Umbilical cord (tissue), 2 donors: ENCODE results near the gene EIF4EBP2. TPM values are rescaled to one million over a fixed set of nuclear protein-coding genes. Genes with fewer than 3 reads are reported as not detected.
A peak's percentile ranks its signal among the peaks of the same experiment; 100 is the strongest.

Experiments
- DNase-seq: peaks from one replicate; pipeline ENCODE4 v3.0.0-alpha.2; 2015; ENCODE audit warnings: low spot score
- total RNA-seq: library from RNA; depleted of rRNA; stranded (reverse); fragments of >200 nt; gene quantifications from one replicate; pipeline ENCODE4 v1.2.3, GENCODE V29; 2014; ENCODE audit warnings: low replicate concordance; ENCODE audit not compliant: insufficient read depth

EIF4EBP2 gene
- total RNA-seq, 1 donor from 2014 or later = 30.8 TPM

DNA sequence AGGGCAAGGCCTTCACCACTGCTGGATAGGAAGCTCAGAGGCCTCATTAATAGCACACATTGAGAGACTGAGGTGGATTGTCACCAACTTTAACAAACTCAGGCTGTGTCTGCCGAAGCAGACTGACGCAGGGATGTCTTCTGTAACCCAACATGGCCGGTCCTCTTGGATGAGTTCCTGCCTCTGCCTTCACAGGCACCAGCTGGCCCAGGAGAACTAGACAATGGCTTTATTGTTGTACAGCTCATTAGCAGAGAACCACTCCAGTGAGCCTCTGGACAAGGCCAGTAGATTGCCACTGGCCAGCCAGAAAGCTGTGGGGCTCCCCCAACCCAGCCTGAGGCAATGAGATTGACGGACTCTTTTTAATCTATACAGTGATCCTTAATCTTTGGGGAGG lies 28.2 kb downstream of the EIF4EBP2 start:
- no peak for DNase-seq

DNA sequence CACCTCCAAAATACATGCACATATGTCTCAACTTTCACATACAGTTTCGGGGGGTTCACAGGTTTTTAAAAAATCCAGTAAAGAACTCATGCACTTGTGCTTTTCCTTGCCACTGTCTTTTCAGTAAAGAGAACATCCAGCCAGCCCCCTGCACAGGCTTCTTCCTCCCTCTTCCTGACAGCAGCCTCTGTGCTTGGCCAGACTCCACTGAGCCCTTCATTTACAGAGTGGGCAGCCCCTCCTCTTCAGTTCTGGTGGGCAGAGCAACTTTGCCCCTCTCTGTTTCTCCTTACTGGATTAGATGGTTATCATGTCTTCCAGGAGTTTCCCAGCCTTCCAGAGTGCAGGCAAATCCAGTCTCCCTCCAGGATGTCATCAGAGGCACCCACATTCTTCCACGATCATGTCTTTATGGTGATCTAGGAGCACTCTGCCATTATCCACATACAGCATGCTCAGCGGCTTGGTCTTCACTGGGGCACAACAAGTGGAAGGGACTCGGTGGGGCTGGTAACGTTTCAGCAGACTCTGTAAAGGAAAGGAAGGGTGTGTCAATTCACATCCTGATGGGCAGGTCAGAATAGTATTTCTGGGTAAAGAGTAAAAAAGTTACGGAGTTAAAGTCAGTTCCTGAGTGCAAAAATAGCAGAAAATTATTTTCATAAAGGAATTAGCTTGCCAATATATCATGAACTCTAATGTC lies 28.8 kb downstream of the EIF4EBP2 start:
- no peak for DNase-seq

GRCh38 chr10:70433581-70434280 lies 29.8 kb downstream of the EIF4EBP2 start:
- DNase-seq = no peak

GRCh38 chr10:70435241-70436085 lies 31.5 kb downstream of the EIF4EBP2 start:
- no peak for DNase-seq

GRCh38 chr10:70437721-70438120 lies 33.8 kb downstream of the EIF4EBP2 start:
- no peak for DNase-seq

DNA sequence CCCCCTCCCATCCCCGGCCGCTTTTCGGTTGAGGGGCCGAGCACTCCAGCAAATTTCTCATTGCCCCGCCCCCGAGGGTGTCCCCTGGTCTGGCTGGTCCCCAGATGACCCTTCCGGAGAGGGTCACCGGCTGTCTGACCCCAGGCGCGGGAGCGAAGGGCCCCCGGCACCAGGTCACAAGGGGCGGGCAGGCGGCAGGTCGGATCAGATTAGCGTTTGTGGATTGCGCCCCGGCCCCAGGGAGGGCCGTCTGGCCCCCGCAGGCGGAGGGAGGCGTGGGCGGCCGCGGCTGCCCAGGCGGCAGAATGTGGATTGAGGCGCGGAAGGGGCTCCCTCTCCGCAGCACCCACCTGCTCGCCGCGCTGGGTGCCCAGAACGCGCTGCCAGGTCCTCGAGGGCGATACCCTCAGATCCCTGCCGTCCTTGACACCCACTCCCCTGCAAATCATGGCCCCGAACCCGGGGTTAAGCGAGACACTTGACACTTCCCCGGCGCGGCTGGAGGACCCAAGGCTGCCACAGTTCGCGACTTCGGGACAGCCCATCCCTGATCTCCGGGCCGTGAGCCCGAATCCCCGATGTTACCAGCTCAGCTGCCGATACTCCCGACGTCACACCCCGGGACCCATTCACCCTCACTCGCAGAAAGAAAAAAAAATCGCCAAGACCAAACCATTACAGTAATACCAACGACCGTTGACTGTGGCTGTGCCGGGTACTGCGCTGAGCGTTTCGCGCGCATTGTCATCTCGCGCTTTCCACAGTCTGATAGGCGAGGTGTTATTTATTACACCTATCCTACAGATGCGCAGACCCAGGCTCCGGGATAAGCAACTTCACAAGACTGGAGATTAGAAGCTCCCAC lies 36.6 kb downstream of the EIF4EBP2 start:
- DNase-seq = no peak

DNA sequence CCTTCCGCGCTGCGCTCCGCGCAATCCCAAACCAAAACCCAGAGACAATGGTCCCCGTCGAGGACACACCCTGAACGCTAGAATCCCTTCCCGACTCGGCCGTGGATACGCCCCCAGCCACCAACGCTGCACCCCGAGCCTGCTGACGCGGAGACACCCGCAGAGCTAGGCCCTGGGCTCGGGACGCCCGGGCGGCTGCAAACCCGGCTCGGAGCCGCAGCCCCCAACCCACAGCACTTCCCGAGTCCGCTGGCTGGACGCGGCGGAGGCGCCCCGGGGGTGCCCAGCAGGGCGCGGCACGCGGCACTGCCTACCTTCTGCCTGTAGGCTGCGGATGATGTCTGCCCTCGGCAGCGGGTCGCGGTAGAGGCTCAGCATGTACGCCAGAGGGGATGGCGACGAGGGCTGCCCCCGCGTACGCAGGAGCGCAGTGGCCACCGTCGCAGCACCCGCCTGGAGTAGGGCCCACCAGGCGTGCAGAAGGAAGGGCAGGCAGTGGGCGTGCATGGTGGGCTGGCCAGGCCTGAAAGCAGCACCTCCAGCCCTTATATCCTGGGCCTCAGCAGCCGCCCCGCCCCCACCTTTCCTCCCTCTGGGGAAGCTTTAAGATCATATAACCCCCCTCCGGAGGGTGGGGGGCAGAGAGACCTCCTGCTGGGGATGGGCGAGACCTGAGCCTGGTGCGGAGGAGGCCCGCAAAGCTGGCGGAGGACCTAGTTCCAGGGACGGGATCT lies 37.4 kb downstream of the EIF4EBP2 start, which contains the start of gene NODAL:
Gene NODAL (minus strand): TSS at position 521 of the 734 bp plus-strand sequence. CDS start 14 bp downstream, at position 507.
- DNase-seq = no peak

GRCh38 chr10:70441895-70442309 lies 38.0 kb downstream of the EIF4EBP2 start:
- DNase-seq = no peak

DNA sequence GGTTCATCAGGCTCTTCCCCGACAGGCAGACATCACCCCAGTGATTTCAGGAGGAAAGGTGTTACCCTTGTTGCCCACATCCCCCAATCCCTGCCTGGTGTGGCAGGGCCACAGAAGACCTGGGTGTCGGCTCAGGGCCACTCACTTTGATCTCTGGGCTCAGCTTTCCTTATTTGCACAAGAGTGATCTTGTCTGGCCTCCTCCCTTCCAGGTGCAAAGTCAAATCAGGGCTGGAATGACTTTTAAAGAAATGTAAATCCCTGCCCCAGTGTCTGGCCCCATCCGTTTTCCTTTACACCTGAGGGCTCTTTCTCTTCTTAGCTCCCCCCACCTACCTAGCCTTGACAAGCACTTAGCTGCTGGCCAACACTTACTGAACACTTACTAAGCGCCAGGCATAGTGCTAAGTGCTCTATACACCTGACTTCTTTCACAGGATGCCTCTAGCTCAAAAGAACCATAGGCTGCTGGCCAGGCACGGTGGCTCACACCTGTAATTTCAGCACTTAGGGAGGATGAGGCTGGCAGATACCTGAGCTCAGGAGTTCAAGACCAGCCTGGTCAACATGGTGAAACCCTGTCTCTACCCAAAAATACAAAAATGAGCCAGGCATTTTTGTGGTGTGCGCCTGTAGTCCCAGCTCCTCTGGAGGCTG lies 38.5 kb downstream of the EIF4EBP2 start:
- no peak for DNase-seq

- no peak for DNase-seq
Observed at GRCh38 chr10:70444744-70445143, 40.8 kb downstream of the EIF4EBP2 start.

- DNase-seq = peak; percentile 94
Observed at GRCh38 chr10:70445718-70446657, 42.0 kb downstream of the EIF4EBP2 start.

GRCh38 chr10:70448236-70448635 lies 44.3 kb downstream of the EIF4EBP2 start:
- no peak for DNase-seq

DNA sequence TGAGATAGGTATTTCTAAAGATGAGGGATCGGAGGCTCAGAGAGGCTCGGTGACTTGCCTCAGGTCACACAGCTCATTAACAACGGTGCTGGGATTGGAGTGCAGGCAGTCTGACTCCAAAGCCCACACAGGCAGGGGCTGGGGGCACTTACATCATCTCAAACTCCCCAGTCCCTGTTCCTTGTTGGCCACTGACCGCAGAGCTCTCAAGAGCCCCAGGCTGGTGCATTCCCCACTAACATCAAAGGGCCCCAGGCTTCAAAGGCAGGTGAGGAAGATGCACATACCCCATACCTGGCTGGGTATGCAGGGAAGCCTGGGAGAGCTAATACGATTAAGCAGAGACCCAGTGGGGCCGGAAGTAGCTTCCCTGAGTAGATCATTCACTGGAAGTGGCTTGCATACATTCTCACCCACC lies 51.3 kb downstream of the EIF4EBP2 start:
- no peak for DNase-seq

- no peak for DNase-seq
Observed at GRCh38 chr10:70456164-70456563, 52.2 kb downstream of the EIF4EBP2 start.

DNA sequence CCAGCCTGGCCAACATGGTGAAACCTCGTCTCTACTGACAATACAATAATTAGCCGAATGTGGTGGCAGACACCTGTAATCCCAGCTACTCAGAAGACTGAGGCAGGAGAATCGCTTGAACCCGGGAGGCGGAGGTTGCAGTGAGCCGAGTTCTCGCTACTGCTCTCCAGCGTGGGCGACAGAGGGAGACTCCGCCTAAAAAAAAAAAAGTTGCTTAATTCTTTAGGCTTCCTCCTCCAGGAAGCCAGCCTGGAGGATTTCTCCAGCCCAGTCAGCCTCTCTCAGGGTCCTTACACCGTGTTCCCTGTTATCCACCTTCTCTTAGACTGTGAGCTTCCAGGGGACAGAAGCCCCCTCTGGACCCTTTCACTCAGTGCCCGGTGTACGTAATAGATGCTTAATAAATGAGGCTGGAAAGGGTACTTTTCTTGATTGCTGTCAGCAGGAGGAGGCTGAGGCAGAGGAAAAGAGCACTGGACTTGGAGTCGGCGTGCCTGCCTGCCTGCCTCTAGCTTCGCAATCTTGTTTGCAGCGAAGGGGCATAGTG lies 53.9 kb downstream of the EIF4EBP2 start:
- no peak for DNase-seq

GRCh38 chr10:70458329-70459060 lies 54.5 kb downstream of the EIF4EBP2 start:
- DNase-seq = peak; percentile 71

DNA sequence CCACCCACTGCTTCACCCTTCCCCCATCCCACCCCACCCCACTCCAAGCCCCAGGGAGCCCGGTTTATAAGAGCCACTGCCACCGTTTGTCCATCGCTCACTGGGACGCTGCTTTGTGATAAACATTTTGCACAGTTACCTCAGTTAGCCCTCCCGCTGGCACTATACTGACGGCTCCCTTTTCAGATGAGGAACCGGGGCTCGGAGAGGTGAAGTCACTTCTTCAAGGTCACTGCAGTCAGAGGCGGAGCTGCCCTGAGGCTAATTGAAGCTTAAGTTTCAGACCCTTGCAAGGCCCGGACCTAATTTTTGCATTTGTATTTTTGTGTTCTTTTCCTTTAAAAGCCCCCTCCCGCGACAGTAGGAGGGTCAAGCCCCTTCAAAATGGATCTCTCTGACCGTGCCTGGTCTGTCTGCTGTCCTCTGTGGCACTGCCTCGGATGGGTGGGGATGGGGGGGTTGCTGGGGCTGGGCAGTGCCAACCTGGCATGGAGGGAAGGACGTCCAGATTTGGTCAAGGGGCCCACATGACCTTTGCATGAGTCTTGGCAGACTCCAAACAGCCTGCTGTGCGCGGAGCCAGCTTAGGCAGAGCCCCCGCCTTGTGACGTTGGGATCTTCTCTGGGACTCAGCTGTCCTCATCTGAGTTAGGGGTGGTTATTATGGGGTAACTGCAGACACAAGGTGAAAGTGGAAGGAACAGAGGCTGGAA lies 55.3 kb downstream of the EIF4EBP2 start:
- no peak for DNase-seq
